Fibroblast of mammary gland (primary cell): ENCODE data around the gene ADK.

ENCODE experiments used
- DNase-seq: peaks from one replicate; pipeline ENCODE4 v3.0.0-alpha.2; 2010; ENCODE audit warnings: low read depth
- H3K4me3 ChIP-seq: 2 replicates; pipeline ENCODE4 v1.5.1; 2011; ENCODE audit warnings: low read depth, mild to moderate bottlenecking, low read length, moderate library complexity; ENCODE audit not compliant: control insufficient read depth
- CTCF ChIP-seq: conservative IDR thresholded peaks from 2 replicates; pipeline ENCODE4 v1.5.1; 2011; ENCODE audit warnings: low read depth, low read length, inconsistent platforms; ENCODE audit not compliant: control insufficient read depth, insufficient read depth

ADK gene

DNA sequence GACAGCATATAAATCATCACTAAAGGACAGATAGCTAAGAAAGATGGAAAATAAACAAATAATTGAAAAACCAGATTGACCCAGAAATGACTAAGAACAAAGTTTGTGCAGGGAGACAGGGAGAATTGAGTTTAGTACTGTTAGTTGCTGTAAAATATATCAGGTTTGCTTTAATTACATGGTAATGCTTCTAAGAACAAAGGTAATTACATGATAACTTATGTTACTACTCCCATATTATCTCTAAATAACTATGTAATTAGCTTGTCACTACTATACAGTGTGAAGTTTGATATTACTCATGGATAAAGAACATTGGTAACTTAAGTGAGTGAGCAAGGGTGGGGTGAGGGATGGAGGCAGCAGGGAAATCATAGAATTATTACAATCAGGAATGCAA is 540.1 kb downstream of the ADK start:
- DNase-seq, result no peak
- TF ChIP-seq CTCF, result no peak
- no peak overlapping the region for H3K4me3 ChIP-seq

- no peak for TF ChIP-seq CTCF
- no peak overlapping the region for H3K4me3 ChIP-seq
- no peak for DNase-seq
Measured at GRCh38 chr10:74704629-74705357, 553.8 kb downstream of the ADK start.

- DNase-seq, result no peak
- no peak for TF ChIP-seq CTCF
Measured at GRCh38 chr10:74705358-74705980, 554.4 kb downstream of the ADK start.

GRCh38 chr10:74706966-74707365 is 555.9 kb downstream of the ADK start:
- TF ChIP-seq CTCF, result no peak
- DNase-seq, result no peak
- no peak overlapping the region for H3K4me3 ChIP-seq

More at GRCh38 chr10:74705358-74705980, 554.4 kb downstream of the ADK start:
- H3K4me3 ChIP-seq, result no peak overlapping the region

GRCh38 chr10:74708246-74708645 is 557.2 kb downstream of the ADK start:
- no peak overlapping the region for H3K4me3 ChIP-seq
- no peak for DNase-seq
- no peak for TF ChIP-seq CTCF

GRCh38 chr10:74718208-74718607 is 567.2 kb downstream of the ADK start:
- H3K4me3 ChIP-seq, result no peak overlapping the region
- TF ChIP-seq CTCF, result no peak
- DNase-seq, result no peak

GRCh38 chr10:74728225-74728624 is 577.2 kb downstream of the ADK start:
- peak; percentile 1 for DNase-seq
- TF ChIP-seq CTCF, result no peak
- H3K4me3 ChIP-seq, result no peak overlapping the region
